Epidermal melanocyte (primary cell): ENCODE data around the gene CDK6.
A peak's percentile ranks its signal among the peaks of the same experiment; 100 is the strongest.
"Not testable (repeated sequence)": the region's sequence is repeated elsewhere in the genome, so short reads cannot be mapped to it uniquely, and the experiment has no call there.

ENCODE experiments used
- DNase-seq: peaks from one replicate; pipeline ENCODE4 v3.0.0; 2011; ENCODE audit warnings: low spot score; ENCODE audit not compliant: insufficient read length

CDK6 gene

GRCh38 chr7:92836489-92836999, at the start of gene CDK6:
Gene CDK6 (minus strand): TSS chr7:92836573. CDS start chr7:92833323, 3,250 bp downstream.
- no peak for DNase-seq

- not testable (repeated sequence) for DNase-seq
These were observed 49.7 kb upstream of the CDK6 start for GRCh38 chr7:92886039-92886438.

GRCh38 chr7:92884218-92884617, 47.8 kb upstream of the CDK6 start:
- DNase-seq, result no peak

GRCh38 chr7:92882760-92883159, 46.4 kb upstream of the CDK6 start:
- DNase-seq, result no peak

GRCh38 chr7:92881091-92881485, 44.7 kb upstream of the CDK6 start:
- no peak for DNase-seq

- DNase-seq, result peak; percentile 41
These were observed 44.1 kb upstream of the CDK6 start for GRCh38 chr7:92880212-92881090.

- no peak for DNase-seq
These were observed 41.0 kb upstream of the CDK6 start for GRCh38 chr7:92877367-92877766.

- DNase-seq, result no peak
These were observed 40.5 kb upstream of the CDK6 start for GRCh38 chr7:92876836-92877235.

GRCh38 chr7:92875719-92876118, 39.3 kb upstream of the CDK6 start:
- DNase-seq, result no peak

- DNase-seq, result no peak
These were observed 38.8 kb upstream of the CDK6 start for GRCh38 chr7:92875173-92875572.

- DNase-seq, result no peak
These were observed 38.2 kb upstream of the CDK6 start for GRCh38 chr7:92874567-92874966.

- no peak for DNase-seq
These were observed 37.4 kb upstream of the CDK6 start for GRCh38 chr7:92873776-92874175.

- no peak for DNase-seq
These were observed 36.3 kb upstream of the CDK6 start for GRCh38 chr7:92872701-92873100.

GRCh38 chr7:92868683-92869293, 32.4 kb upstream of the CDK6 start:
- DNase-seq, result no peak

GRCh38 chr7:92864169-92864568, 27.8 kb upstream of the CDK6 start:
- not testable (repeated sequence) for DNase-seq

- DNase-seq, result no peak
These were observed 20.1 kb upstream of the CDK6 start for GRCh38 chr7:92856436-92856835.

- DNase-seq, result no peak
These were observed 18.3 kb upstream of the CDK6 start for GRCh38 chr7:92854501-92855238.

GRCh38 chr7:92851732-92852131, 15.4 kb upstream of the CDK6 start:
- no peak for DNase-seq

- DNase-seq, result no peak
These were observed 14.1 kb upstream of the CDK6 start for GRCh38 chr7:92850516-92850915.

- DNase-seq, result no peak
These were observed 12.9 kb upstream of the CDK6 start for GRCh38 chr7:92849322-92849721.

GRCh38 chr7:92848851-92849250, 12.5 kb upstream of the CDK6 start:
- DNase-seq, result no peak

- no peak for DNase-seq
These were observed 12.1 kb upstream of the CDK6 start for GRCh38 chr7:92848441-92848840.
